ENCODE results near the gene TMEM120A. TPM values are rescaled to one million over a fixed set of nuclear protein-coding genes. Genes with fewer than 3 reads are reported as not detected.

The TMEM120A gene
- total RNA-seq, 1 experiment from 2014 or later, result 18.9 TPM

- Histone ChIP-seq H3K36me3 (ENCODE audit: insufficient read depth, low read length, poor library complexity, severe bottlenecking) (peaks cover 20% of the 10 kb centered on the region), H3K4me3 (ENCODE audit: low read depth, low read length, poor library complexity, severe bottlenecking) (no peak overlapping the region), H3K27ac (ENCODE audit: low read depth, low read length, poor library complexity, severe bottlenecking) (no peak overlapping the region), H3K4me1 (ENCODE audit: insufficient read depth, low read length, poor library complexity, severe bottlenecking) (no peaks in the 10 kb centered on the region), H3K27me3 (replicated peaks; ENCODE audit: insufficient read depth, low read depth, low read length, poor library complexity) (no peaks in the 10 kb centered on the region), H3K9me3 (ENCODE audit: low read depth, low read length, poor library complexity, severe bottlenecking) (no peaks in the 10 kb centered on the region)
- intact Hi-C loops (cut with micrococcal nuclease; ENCODE audit: unreplicated experiment), result no loop called here
- ChIA-PET CTCF (no interaction called here), POLR2A (ENCODE audit: low non-redundant PET) (no interaction called here)
- TF ChIP-seq EZH2 (IDR thresholded peaks at IDR 0.05; ENCODE audit: borderline replicate concordance, low read depth, low read length, poor library complexity, severe bottlenecking), result no peak
- TF ChIP-seq CTCF (conservative IDR thresholded peaks at IDR 0.05; ENCODE audit: low read depth, low read length), result no peak
- DNase-seq (ENCODE audit: low spot score), result no peak
- BruUV-seq (replicated peaks), result no TSS peak
These were observed 37.2 kb downstream of the TMEM120A start for GRCh38 chr7:75957021-75957736.

DNA sequence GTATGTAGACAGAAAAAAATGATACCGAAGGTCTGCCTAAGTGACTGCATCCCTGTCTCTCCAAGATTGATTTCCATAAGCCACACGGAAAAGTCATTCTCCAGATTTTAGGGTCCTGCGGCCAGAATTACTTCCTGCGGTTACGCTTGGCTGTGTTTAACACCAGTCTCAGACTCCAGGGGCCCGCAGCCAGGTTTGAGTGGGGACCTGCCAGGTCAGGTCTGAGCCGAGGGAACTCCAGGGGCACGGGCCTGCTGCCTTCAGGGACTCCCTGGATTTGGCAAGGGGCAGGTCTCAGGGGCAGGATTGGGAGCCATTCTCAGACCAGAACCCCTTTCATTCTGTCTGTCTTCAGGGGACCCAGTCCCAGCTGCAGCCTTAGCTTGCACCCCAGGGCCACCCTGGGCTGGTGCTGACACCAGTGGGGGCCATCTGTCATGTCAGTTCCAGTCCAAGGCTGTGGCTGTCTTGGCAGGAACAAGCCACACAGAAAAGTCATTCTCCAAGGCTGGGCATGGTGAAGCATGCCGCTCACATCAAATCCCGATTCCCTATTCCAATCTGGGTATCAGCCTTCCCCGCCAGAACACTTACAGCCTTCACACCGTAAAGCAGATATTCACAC, 39.0 kb downstream of the TMEM120A start:
- TF ChIP-seq CTCF (conservative IDR thresholded peaks at IDR 0.05; ENCODE audit: low read depth, low read length) (no peak), EZH2 (IDR thresholded peaks at IDR 0.05; ENCODE audit: borderline replicate concordance, low read depth, low read length, poor library complexity, severe bottlenecking) (no peak)
- ChIA-PET POLR2A (ENCODE audit: low non-redundant PET) (no interaction called here), CTCF (no interaction called here)
- Histone ChIP-seq H3K9me3 (ENCODE audit: low read depth, low read length, poor library complexity, severe bottlenecking) (no peaks in the 10 kb centered on the region), H3K36me3 (ENCODE audit: insufficient read depth, low read length, poor library complexity, severe bottlenecking) (peaks cover 20% of the 10 kb centered on the region), H3K27me3 (replicated peaks; ENCODE audit: insufficient read depth, low read depth, low read length, poor library complexity) (no peaks in the 10 kb centered on the region), H3K4me3 (ENCODE audit: low read depth, low read length, poor library complexity, severe bottlenecking) (no peak overlapping the region), H3K4me1 (ENCODE audit: insufficient read depth, low read length, poor library complexity, severe bottlenecking) (no peaks in the 10 kb centered on the region), H3K27ac (ENCODE audit: low read depth, low read length, poor library complexity, severe bottlenecking) (no peak overlapping the region)
- intact Hi-C loops (cut with micrococcal nuclease; ENCODE audit: unreplicated experiment), result no loop called here
- no peak for DNase-seq (ENCODE audit: low spot score)
- no TSS peak for BruUV-seq (replicated peaks)

- Histone ChIP-seq H3K9me3 (ENCODE audit: low read depth, low read length, poor library complexity, severe bottlenecking) (no peaks in the 10 kb centered on the region), H3K36me3 (ENCODE audit: insufficient read depth, low read length, poor library complexity, severe bottlenecking) (peaks cover 20% of the 10 kb centered on the region), H3K27me3 (replicated peaks; ENCODE audit: insufficient read depth, low read depth, low read length, poor library complexity) (no peaks in the 10 kb centered on the region), H3K4me1 (ENCODE audit: insufficient read depth, low read length, poor library complexity, severe bottlenecking) (no peaks in the 10 kb centered on the region), H3K4me3 (ENCODE audit: low read depth, low read length, poor library complexity, severe bottlenecking) (no peak overlapping the region), H3K27ac (ENCODE audit: low read depth, low read length, poor library complexity, severe bottlenecking) (no peak overlapping the region)
- ChIA-PET POLR2A (ENCODE audit: low non-redundant PET) (no interaction called here), CTCF (no interaction called here)
- no TSS peak for BruUV-seq (replicated peaks)
- intact Hi-C loops (cut with micrococcal nuclease; ENCODE audit: unreplicated experiment), result no loop called here
- DNase-seq (ENCODE audit: low spot score), result no peak
- TF ChIP-seq EZH2 (IDR thresholded peaks at IDR 0.05; ENCODE audit: borderline replicate concordance, low read depth, low read length, poor library complexity, severe bottlenecking) (no peak), CTCF (conservative IDR thresholded peaks at IDR 0.05; ENCODE audit: low read depth, low read length) (no peak)
These were observed 40.5 kb downstream of the TMEM120A start for GRCh38 chr7:75953931-75954330.

Measured in A673 (cell line).